Left renal pelvis (tissue), 4 donors: ENCODE data around the gene PHC2. TPM values are rescaled to one million over a fixed set of nuclear protein-coding genes. Genes with fewer than 3 reads are reported as not detected.
"Not testable (repeated sequence)": the region's sequence is repeated elsewhere in the genome, so short reads cannot be mapped to it uniquely, and the experiment has no call there.

Experiments
- DNase-seq, 4 donors: peaks; one replicate each; pipeline ENCODE4 v3.0.0-alpha.2; 2013; ENCODE audit warnings: low read depth in 4 of 4, low spot score in 3 of 4
- polyA plus RNA-seq, 4 donors: library from polyadenylated mRNA; unstranded; fragments of 120-200 nt; gene quantifications; one replicate each; pipeline ENCODE4 v1.2.1, GENCODE V29; 2013; ENCODE audit not compliant: insufficient read length in 4 of 4

The PHC2 gene
- polyA plus RNA-seq, 4 donors = 96.3 to 115 (median 102) TPM

DNA sequence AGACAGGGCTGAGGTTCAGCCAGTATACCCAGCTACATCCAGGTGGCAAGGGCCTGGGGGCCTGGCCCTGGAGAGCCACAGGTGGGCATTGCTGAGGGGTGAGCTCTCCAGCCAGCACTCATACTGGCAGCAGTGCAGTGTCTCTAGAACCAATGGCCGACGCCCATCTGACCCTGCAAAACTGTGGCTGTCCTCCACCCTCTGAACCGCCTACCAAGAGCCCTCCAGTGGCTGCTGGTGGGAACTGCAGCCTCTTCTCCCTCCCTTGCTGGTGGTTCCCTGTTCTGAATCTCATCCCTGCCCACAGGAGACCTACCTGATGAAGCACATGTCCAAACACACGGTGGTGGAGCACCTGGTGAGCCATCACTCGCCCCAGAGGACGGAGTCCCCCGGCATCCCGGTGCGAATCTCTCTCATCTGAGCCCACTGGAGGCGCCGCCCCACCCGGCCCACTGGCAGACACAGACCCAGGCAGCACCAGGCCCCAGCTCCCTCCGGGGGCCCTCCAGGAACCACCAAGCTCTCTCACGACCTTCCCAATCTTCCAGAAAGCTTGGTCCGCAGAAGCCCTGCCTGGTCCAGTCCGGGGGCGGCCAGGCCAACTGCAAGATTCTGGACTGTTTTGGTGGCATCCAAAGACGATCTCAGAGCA, 132.1 kb downstream of the PHC2 start:
- DNase-seq = no peak

DNA sequence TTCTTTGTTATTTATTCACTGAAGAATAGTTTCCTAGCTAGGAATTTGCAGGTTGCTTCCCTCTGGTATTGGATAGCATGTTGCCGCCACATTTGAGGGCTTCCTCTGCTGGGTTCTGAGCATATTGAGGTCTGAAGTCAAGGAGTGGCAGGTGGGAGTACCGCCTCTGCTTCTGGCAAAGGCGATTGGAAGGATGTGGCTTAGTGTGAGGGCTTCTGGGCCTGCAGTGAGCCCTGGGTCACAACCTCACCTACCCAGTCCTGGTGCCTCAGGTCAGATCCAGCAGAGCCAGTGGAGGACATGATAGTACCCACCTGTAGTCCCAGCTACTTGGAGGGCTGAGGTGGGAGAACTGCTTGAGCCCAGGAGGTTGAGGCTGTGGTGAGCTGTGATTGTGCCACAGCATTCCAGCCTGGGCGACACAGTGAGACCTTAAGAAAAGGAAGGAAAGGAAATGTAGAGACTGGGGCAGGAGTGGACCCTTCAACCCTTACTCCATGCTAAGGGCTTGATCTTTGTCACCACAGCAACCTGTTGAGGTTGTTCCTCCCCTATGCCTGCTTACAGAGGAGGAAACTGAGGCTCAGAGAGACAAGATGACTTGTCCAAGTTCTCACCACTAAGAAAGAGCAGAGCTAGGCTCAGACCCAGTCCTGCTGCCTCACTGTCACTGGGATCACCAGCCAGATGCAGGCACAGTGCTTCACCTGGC, 132.8 kb downstream of the PHC2 start:
- DNase-seq = no peak

DNA sequence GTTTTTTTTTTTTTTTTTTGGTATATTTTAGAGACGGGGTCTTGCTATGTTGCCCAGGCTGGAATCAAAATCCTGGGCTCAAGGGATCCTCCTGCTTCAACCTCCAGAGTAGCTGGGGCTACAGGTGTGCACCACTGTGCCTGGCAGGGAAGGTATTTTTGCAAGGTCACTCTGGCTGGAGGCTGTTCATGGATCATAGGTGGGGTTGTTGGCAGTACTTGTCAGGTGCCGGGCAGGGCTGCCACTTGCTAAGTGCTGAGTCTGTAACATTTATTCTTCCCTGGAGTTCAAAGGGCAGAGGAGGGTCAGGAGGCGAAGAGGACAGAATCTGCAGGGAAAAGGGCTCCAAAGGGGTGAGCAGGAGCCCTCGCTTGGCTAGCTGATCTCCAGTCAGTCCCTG, 134.1 kb downstream of the PHC2 start:
- DNase-seq = no peak

DNA sequence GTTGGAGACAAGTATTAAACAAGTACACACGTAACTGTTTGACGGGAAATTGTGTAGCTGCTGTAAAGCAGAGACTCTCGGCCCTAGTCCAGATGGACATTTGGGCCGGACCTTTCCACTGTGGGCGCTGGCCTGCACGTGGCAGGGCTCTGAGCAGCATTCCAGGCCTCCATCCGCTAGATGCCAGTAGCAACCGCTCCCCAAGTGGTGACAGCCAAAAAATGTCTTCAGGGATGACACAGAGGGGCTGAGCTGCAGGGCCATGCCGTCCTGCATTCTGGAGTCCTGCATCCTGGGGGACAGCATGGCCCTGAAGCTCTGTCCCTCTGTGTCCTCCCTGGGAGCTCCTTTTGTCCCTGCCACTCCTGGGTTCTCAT, 134.8 kb downstream of the PHC2 start:
- DNase-seq = no peak

DNA sequence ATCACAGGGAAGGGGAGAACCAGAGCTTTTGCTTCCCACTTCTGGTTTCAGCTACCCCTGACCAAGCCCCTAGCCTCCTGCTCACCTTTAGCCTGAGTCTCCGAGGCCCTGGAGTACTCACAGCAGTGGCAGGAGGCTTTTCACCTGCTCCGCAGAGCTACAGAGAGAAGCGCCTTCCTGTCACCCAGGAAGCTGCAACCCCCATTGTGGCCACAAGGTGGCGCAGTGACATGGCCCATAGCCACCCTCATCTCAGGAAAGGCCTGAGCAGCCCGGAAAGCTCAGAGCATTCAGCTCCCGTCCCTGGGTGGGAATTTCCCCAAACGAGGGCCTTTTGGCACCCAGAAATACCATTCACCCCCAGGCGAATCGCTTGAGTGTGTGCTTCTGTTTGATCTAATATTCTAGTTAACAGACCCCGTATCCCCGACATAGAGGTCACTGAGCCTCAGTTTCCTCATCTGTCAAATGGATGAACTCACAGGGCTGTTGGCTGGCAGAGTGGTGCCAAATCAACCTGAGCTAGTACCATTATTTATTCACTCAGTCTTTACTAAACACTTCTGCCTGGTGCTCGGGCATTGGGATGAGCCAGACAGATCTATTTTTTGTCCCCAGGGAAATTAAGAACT, 135.3 kb downstream of the PHC2 start:
- DNase-seq = peak; percentile 57 to 71 (median 62)

DNA sequence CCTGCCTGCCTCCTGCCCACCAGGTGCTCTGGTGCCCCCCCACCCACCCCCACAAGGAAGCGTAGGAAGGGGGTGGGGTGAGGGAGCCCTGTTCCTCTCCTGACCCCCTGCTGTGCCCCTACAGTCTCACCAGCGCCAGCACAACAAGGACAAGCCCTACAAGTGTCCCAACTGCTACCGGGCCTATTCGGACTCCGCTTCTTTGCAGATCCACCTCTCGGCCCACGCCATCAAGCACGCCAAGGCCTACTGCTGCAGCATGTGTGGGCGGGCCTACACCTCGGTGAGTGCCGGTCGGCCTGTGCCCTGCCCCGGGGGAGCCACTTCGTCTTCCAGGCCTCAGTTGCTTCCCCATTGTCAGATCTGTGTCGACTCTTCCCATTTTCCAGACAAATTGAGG, 135.9 kb downstream of the PHC2 start:
- DNase-seq = no peak

DNA sequence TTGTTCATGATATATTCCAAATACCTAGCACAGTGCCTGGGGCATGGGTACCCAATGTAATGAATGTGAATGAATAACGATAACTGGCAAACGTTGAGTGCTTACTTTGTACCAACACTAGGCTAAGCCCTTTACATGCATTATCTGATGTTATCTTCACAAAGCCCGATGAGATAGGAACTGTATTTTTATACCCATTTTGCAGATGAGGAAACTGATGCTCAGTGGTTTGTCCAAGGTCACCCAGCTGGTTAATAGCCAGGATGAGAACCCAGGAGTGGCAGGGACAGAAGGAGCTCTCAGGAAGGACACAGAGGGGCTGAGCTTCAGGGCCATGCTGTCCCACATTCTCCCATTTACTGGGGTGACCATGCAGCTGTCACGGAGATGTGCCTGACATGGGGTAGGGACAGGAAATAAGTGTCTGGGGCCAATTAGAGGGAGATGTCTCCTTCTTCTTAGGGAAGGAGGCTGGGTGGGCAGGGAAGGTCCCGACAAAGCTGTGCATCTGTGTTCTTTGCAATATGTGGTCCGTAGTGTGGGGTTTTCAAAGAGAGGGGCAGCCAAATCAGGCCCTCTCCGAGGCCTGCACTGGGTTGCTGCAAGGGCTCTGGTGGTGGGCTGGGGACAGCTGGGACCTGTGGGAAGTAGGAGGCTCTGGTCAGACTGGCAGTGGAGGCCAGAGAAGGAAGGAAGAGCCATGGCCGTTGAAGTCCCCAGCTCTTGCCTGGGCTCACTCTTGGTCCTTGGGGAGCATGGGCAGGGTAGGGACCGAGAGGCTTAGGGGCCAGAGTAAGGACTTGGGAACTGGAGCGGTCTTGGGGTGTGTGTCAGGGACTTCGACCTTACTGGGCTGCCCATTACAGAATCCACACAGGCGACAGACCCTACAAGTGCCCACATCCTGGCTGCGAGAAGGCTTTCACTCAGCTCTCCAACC, 136.6 kb downstream of the PHC2 start:
- DNase-seq = no peak

DNA sequence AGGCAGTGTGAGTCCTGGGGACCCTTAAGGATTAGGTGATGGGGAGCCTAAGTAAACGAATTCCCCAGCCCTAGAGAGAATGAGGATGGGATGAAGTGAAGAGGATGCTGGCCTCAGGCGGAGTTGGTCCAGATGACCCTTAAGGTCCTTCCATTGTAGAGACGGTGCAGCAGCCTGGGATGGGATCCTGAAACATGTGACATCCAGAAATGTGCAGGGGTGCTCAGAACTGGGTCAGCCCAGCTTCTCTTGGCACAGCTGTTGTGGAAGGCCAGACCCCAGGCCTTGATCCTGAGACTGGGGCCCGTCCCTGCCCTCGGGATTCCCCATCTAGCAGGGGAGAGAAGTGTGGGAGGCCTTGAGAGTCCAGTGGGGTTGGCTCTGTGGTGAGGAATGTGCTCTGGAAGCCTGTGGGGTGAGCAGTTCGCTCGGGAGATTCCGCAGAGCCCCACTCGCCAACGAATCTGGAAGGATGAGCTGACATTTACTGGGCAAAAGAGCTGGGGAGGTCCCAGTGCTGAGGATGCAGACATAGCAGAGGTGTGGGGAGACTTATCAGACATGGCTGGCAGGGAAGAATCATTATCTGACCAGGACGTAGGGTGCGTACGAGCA, 138.1 kb downstream of the PHC2 start:
- DNase-seq = no peak

DNA sequence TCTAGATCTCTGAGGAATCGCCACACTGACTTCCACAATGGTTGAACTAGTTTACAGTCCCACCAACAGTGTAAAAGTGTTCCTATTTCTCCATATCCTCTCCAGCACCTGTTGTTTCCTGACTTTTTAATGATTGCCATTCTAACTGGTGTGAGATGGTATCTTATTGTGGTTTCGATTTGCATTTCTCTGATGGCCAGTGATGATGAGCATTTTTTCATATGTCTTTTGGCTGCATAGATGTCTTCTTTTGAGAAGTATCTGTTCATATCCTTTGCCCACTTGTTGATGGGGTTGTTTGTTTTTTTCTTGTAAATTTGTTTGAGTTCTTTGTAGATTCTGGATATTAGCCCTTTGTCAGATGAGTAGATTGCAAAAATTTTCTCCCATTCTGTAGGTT, 140.3 kb downstream of the PHC2 start:
- not testable (repeated sequence) for DNase-seq

DNA sequence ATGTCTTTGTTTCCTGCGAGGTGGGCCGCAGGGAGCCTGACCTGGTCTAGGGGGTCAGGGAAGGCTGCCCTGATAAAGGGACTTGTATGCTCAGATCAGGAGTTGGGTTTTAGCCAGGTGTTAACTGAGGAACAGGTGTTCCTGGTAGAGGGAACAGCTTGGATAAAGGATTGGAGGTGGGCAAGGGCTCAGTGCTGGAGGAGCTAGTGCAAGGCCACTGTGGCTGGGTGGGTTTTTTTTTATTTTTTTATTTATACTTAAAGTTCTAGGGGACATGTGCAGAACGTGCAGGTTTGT, 141.1 kb downstream of the PHC2 start:
- no peak for DNase-seq

DNA sequence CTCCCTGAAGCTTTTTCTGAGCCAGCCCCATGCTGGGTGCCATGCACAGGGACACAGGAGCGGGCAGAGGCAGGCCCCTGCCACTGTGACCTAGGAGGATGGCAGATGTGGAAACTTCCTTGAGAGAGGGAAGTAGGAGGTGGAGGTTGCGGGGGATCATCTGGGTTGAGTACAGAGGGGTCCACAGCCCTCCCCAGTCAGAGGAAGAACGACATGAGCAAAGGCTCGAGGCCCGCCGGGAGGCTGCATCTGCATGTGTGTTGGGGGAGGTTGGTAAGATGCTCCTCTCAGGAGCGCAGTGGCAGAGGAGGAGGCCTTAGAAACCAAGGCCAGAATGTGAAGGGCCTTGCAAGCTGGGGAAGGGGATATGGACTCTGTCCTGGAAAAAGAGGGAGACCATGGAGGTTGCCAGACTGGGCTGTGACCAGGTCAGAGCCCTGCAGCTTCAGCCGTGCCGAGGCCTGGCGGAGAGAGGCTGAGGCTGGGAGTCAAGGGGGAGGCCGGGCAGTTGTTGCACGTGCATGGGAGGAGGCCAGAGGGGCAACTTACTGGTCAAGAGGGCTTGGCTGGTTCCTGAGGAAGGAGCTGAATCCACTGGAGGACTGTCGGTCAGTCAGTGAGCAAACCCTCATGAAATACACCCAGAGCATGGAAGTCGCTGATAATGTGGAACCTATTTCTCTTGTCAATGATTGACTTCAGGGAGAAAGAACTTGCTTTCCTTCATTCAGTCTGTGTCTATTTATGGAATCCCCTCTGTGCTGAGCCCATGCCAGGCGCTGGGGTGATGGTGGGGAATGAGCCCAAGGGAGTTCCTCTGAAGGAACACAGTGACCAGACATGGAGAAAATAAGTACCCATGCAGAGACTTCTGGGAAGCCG, 141.7 kb downstream of the PHC2 start:
- no peak for DNase-seq

DNA sequence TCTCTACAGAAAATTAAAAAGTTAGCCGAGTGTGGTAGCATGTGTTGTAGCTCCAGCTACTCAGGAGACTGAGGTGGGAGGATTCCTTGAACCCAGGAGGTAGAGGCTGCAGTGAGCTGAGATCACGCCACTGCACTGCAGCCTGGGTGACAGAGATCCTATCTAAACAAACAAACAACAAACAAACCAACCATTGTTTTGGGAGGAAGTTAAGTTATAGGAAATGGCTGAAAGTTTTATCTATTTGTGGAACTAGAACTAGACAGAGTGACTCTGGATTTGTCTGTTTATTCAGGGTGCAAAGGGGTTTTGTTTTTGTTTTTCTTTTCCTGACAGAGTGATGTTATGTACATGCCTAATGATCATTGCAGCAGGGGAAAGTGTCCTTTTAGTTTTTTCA, 143.6 kb downstream of the PHC2 start:
- no peak for DNase-seq

DNA sequence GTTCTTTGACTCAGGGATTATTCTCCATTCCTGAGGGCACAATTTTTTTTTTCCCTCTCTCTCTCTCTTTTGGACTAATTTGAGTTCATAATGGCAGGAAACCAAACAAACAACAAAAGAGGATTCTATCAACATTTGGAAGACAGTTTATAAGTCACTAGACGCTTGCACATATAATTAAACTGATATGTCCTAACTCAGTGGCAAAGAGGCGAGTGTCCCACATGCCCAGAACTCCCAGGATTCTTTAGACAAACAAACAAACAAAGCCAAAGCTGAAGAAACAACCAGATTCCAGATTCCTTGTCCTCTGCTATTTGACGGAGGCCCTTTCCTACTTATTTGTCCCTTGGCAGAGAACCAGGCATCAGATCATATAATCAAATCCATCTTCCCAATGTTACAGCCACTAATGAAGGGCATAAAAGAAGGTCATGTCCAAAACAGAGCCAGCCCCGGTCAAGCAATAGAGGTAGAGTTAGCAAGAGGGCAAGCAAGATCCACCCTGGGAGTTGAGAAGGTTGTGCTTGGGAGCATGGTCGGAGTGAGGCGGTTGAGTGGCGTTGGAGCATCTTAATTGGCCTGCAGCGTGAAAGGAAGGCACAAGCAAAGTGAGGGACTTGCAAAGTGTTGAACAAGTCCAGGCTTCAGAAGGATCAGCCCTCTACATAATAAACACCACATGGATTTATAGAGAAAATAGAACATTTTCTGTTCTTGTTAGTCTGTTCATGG, 144.3 kb downstream of the PHC2 start:
- DNase-seq = no peak

DNA sequence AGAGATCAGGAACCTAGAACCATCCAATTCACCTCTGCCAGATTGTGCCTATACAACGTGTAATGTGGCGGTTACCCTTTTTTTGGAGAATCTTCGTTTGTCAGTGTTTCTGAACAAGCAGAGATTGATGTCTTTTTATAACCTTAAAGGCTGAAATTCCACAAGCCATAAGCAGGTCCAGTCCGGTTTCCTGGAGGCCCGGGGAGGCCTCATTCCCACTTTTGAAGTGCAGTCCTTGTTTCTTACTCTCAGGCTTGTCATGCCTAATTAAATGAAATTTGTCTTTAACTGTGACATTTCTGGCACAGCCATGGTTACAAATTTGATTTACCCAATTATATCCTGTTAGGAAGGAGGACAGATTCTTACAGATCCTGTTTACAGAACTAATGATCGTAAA, 146.8 kb downstream of the PHC2 start:
- DNase-seq = no peak

DNA sequence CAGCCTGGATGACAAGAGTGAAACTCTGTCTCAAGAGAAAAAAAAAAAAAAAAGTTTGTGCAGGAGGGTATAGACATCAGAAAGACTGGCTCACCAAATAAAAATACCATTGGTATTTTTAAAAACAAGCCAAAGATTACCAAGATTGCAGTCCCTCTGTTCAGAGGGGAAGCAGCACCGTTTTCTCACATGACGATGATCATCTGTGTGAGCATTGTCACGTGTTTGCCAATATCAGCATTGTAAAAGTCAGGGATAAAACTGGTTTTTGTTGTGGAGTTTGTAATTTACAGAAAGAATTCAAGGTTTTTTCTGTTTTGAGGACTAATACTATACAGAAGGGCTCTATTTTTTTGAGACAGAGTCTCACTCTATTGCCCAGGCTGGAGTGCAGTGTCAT, 148.1 kb downstream of the PHC2 start:
- no peak for DNase-seq

DNA sequence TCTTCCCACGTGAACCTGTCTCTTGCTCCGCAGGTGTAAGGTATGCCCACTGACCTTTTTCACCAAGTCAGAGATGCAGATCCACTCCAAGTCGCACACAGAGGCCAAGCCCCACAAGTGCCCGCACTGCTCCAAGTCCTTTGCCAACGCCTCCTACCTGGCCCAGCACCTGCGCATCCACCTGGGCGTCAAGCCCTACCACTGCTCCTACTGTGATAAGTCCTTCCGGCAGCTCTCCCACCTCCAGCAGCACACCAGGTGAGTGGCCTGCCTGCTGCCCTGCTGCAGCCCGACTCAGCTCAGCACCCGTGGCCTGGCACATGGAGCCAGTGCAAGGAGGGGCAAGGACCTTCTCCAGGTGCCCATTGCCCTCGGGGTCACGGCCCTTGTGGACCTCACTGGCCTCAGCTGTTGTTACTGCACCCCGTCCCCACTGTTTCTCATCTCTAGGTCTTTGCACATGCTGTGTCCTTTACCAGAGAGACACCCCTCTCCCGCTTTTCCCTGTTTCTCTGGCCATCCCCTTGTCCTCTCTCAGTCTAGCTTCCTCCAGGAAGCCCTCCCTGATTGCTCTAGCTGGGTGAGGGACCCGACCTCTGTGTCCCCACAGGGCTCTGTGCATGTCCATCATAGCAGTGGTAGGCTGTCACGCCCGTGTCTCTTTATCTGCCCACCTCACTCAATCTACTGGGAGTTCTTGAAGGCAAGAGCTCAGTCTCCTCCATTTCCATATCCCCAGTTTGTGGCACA, 149.2 kb downstream of the PHC2 start:
- DNase-seq = no peak

DNA sequence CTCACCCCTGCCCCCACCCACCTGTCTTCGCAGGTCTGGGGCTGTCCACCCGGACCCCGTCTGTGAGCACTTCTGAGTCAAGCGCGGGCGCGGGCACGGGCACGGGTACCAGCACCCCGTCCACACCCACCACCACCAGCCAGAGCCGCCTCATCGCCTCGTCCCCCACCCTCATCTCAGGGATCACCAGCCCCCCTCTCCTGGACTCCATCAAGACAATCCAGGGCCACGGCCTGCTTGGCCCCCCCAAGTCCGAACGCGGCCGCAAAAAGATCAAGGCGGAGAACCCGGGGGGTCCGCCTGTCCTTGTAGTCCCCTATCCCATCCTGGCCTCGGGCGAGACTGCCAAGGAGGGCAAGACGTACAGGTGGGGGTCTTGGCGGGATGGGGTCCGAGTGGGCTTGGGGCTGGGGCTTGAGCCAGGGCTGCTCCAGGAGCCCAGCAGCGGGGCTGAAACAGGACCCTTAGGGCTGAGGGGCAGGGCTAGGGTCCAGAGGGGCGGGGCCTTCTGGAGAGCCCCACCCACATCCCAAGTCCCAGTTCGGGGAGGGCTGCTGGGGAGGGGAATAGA, 150.7 kb downstream of the PHC2 start:
- DNase-seq = no peak

DNA sequence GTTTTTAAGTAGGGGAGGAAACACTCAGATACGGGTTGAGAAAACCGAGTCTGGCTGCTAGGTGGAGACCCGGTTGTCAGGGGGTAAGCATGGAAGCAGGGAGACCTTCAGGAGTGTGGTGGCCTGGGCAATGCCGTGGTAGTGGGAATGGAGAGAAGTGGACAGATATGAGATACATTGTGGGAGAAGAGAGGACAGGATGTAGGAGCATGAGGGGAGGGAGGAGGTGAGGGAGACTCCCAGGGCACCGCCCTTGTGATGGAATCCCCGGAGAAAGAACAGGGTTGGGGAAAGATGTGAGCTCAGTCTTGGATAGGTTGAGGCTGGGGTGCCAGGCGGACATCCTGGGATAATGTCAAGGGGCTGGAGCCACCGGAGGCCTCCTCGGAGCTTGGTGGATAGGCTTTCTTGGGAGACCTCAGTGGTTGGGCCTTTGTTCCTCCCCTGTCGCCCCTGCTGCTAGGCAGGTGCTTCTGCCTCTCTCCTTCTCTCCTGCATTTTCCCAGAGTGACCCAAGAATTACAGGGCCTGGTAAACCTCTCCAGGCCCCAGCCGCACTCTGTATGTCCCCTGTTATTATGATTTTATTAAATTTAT, 153.3 kb downstream of the PHC2 start:
- DNase-seq = no peak
